ENCODE results near the gene VILL. TPM values are rescaled to one million over a fixed set of nuclear protein-coding genes. Genes with fewer than 3 reads are reported as not detected.
A peak's percentile ranks its signal among the peaks of the same experiment; 100 is the strongest.

The VILL gene
- total and polyA plus RNA-seq, 12 donors = 1.2 to 6.4 (median 2.4) TPM

GRCh38 chr3:37993820-37994638 is 3.4 kb downstream of the VILL start:
- WGBS, 2 donors = 8 to 12% methylated on average over 49 of the region's 49 CpGs
- ATAC-seq = peak; percentile 42 to 77 (median 71)
- Histone ChIP-seq H3K9me3 (no peaks in the 10 kb centered on the region), H3K36me3 (peaks cover 0 to 15% (median 0%) of the 10 kb centered on the region in 9 donors), H3K27ac (peak overlapping the region; percentile 54 to 95 (median 81)), H3K4me3 (peak overlapping the region; percentile 31 to 81 (median 63)), H3K27me3 (no peaks in the 10 kb centered on the region), H3K4me1 (peaks cover 0 to 47% (median 22%) of the 10 kb centered on the region in 9 donors)
- TF ChIP-seq, protein P1, sequence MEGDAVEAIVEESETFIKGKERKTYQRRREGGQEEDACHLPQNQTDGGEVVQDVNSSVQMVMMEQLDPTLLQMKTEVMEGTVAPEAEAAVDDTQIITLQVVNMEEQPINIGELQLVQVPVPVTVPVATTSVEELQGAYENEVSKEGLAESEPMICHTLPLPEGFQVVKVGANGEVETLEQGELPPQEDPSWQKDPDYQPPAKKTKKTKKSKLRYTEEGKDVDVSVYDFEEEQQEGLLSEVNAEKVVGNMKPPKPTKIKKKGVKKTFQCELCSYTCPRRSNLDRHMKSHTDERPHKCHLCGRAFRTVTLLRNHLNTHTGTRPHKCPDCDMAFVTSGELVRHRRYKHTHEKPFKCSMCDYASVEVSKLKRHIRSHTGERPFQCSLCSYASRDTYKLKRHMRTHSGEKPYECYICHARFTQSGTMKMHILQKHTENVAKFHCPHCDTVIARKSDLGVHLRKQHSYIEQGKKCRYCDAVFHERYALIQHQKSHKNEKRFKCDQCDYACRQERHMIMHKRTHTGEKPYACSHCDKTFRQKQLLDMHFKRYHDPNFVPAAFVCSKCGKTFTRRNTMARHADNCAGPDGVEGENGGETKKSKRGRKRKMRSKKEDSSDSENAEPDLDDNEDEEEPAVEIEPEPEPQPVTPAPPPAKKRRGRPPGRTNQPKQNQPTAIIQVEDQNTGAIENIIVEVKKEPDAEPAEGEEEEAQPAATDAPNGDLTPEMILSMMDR (IDR thresholded peaks at IDR 0.05) = peak in 4 of 9 donors; percentile 5 to 35 (median 23)
- peak; percentile 76 to 81 for DNase-seq
- intact Hi-C loops (cut with DNase I) = no loop called here

GRCh38 chr3:37994639-37994972 is 4.0 kb downstream of the VILL start:
- peaks cover 0 to 52% (median 26%) of the 10 kb centered on the region in 9 donors for H3K4me1 ChIP-seq
- intact Hi-C loops (cut with DNase I) = no loop called here
- 44 to 48% methylated on average over 2 of the region's 2 CpGs for WGBS, 2 donors
- peak overlapping the region; percentile 31 to 81 (median 63) for H3K4me3 ChIP-seq
- no peaks in the 10 kb centered on the region for H3K27me3 ChIP-seq
- DNase-seq (no peak), ATAC-seq (no peak)
- TF ChIP-seq, protein P1 (IDR thresholded peaks at IDR 0.05) = no peak
- H3K36me3 ChIP-seq = peaks cover 0 to 15% (median 0%) of the 10 kb centered on the region in 9 donors
- peak overlapping the region in 9 of 10 donors; percentile 54 to 95 (median 82) for H3K27ac ChIP-seq
- H3K9me3 ChIP-seq = no peaks in the 10 kb centered on the region

GRCh38 chr3:37995652-37996641 is 5.4 kb downstream of the VILL start:
- TF ChIP-seq, protein P1 (IDR thresholded peaks at IDR 0.05) = no peak
- H3K4me1 ChIP-seq = peaks cover 0 to 52% (median 26%) of the 10 kb centered on the region in 9 donors
- H3K4me3 ChIP-seq = no peak overlapping the region
- H3K27ac ChIP-seq = no peak overlapping the region
- H3K36me3 ChIP-seq = peaks cover 0 to 16% (median 0%) of the 10 kb centered on the region in 9 donors
- no peaks in the 10 kb centered on the region for H3K27me3 ChIP-seq
- intact Hi-C loops (cut with DNase I) = loop anchor here in 1 of 10 donors (2.0 kb wide), 1 partner anchor 139 kb away; no protein-coding TSS in a partner anchor
- WGBS, 2 donors = 86 to 87% methylated on average over 10 of the region's 10 CpGs
- DNase-seq (no peak), ATAC-seq (no peak)
- no peaks in the 10 kb centered on the region for H3K9me3 ChIP-seq

DNA sequence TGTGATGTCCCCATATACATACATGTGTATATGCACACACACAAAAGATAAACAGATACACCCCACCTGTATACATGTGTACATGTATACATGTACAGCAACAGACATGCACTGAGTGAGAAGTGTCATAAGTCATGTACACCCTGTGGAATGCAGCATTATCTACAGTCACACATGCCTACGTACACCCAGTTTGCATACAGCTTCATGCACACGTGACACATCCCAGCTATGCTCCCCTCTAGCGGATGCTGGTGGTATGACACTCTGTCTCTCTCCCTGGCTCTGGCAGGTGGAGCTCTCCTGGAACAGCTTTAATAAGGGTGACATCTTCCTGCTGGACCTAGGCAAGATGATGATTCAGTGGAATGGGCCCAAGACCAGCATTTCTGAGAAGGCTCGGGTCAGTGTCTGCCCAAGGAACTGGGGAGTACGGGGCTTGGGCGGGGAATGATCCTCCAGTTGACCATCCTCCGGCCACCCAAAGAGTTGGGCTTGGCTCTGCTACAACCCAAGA is 6.3 kb downstream of the VILL start:
- ATAC-seq (peak in 2 of 8 donors; percentile 5 to 18), DNase-seq (peak; percentile 53 to 70)
- Histone ChIP-seq H3K4me1 (peaks cover 0 to 52% (median 26%) of the 10 kb centered on the region in 9 donors), H3K9me3 (no peaks in the 10 kb centered on the region), H3K4me3 (no peak overlapping the region), H3K27ac (no peak overlapping the region), H3K27me3 (no peaks in the 10 kb centered on the region), H3K36me3 (peaks cover 0 to 25% (median 0%) of the 10 kb centered on the region in 9 donors)
- TF ChIP-seq, protein P1 (IDR thresholded peaks at IDR 0.05) = peak; percentile 80 to 96 (median 89)
- intact Hi-C loops (cut with DNase I) = loop anchor here in 1 of 10 donors (2.0 kb wide), 1 partner anchor 140 kb away; no protein-coding TSS in a partner anchor
- WGBS, 2 donors = 52 to 61% methylated on average over 7 of the region's 7 CpGs
